Epithelial cell of proximal tubule (primary cell): ENCODE measurements around the gene ATP10B. TPM values are rescaled to one million over a fixed set of nuclear protein-coding genes. Genes with fewer than 3 reads are reported as not detected.
A peak's percentile ranks its signal among the peaks of the same experiment; 100 is the strongest.

Experiments used
- DNase-seq: peaks from one replicate; pipeline ENCODE4 v3.0.0-alpha.2; 2011; ENCODE audit warnings: low read depth
- H3K4me3 ChIP-seq: 2 replicates; pipeline ENCODE4 v1.5.1; 2011; ENCODE audit warnings: low read depth, mild to moderate bottlenecking, low read length
- CTCF ChIP-seq: conservative IDR thresholded peaks from 2 replicates; pipeline ENCODE4 v1.5.1; 2012; ENCODE audit warnings: low read depth, mild to moderate bottlenecking, low read length
- total RNA-seq: library from RNA; depleted of rRNA; stranded (reverse); fragments of >200 nt; gene quantifications from 2 replicates; pipeline ENCODE4 v1.2.3, GENCODE V29; 2015

ATP10B gene
- total RNA-seq, 1 donor from 2014 or later, result 0.06 TPM

GRCh38 chr5:160693831-160694465 lies 158.1 kb downstream of the ATP10B start:
- DNase-seq, result no peak
- no peak for TF ChIP-seq CTCF

GRCh38 chr5:160692271-160692670 lies 159.7 kb downstream of the ATP10B start:
- DNase-seq, result no peak
- no peak for TF ChIP-seq CTCF
- no peak overlapping the region for H3K4me3 ChIP-seq

More at GRCh38 chr5:160693831-160694465, 158.1 kb downstream of the ATP10B start:
- no peak overlapping the region for H3K4me3 ChIP-seq

- H3K4me3 ChIP-seq, result no peak overlapping the region
- TF ChIP-seq CTCF, result peak; percentile 51
- DNase-seq, result no peak
Observed at GRCh38 chr5:160685695-160686094, 166.3 kb downstream of the ATP10B start.

- DNase-seq, result no peak
- TF ChIP-seq CTCF, result no peak
- no peak overlapping the region for H3K4me3 ChIP-seq
Observed at GRCh38 chr5:160685219-160685618, 166.8 kb downstream of the ATP10B start.

GRCh38 chr5:160679567-160680309 lies 172.3 kb downstream of the ATP10B start:
- DNase-seq, result no peak
- no peak overlapping the region for H3K4me3 ChIP-seq
- no peak for TF ChIP-seq CTCF

- no peak overlapping the region for H3K4me3 ChIP-seq
- TF ChIP-seq CTCF, result no peak
- DNase-seq, result no peak
Observed at GRCh38 chr5:160675988-160676387, 176.0 kb downstream of the ATP10B start.
